CD4-positive, alpha-beta T cell treated with Interleukin-17A for 1 hour (primary cell): ENCODE measurements around the gene FRS2.
"Not testable (repeated sequence)": the region's sequence is repeated elsewhere in the genome, so short reads cannot be mapped to it uniquely, and the experiment has no call there.

ENCODE experiments used
- DNase-seq: peaks from one replicate; pipeline ENCODE4 v3.0.0-alpha.2; 2020

The FRS2 gene, protein sequence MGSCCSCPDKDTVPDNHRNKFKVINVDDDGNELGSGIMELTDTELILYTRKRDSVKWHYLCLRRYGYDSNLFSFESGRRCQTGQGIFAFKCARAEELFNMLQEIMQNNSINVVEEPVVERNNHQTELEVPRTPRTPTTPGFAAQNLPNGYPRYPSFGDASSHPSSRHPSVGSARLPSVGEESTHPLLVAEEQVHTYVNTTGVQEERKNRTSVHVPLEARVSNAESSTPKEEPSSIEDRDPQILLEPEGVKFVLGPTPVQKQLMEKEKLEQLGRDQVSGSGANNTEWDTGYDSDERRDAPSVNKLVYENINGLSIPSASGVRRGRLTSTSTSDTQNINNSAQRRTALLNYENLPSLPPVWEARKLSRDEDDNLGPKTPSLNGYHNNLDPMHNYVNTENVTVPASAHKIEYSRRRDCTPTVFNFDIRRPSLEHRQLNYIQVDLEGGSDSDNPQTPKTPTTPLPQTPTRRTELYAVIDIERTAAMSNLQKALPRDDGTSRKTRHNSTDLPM

DNA sequence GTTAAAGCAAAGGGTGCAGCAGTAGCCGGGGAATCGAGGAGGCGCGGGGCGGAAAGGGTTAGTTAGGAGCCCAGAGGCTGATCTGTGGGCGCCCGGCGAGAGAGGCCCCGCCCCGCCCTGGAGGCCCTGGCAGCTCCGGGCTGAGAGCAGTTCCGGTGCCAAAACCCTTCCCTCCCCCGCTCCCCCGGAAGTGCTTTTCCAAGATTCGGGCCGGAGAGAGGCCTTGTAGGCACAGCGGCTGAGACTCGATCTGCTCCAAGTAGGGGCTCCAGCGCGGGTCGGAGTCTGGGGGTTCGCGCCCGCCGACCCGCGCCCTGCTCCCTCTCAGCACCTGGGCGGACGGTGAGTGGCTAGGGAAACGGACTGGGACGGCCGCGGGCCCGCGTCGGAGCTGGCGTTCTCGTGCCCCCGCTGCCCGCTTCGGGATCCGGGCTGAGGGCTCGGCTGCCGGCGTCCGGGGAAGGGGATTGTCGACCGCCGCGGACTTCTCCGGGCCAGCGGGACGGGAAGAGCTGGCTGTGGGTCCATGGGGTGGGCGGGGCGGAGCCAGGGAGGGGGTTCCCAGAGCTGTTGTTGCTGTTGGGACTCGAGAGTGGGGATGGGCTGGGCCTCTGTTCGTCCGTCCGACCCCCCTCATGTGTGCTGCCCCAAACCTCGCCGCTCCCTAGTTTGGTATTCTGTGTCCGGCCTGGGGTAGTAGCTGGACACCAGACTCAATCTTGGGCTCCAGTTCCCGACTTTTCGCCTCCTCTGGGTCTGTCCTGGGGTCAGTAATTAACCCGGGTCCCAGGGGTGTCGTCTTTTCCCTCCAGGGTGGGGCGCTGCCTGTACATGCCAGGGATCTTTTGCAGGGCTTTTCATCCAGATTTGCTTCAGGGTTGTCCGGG, at the start of gene FRS2:
TSS of gene FRS2 (plus strand) at position 200 of the 887 bp plus-strand sequence. CDS start 98,643 bp downstream, outside the sequence.
- peak; percentile 82 for DNase-seq

DNA sequence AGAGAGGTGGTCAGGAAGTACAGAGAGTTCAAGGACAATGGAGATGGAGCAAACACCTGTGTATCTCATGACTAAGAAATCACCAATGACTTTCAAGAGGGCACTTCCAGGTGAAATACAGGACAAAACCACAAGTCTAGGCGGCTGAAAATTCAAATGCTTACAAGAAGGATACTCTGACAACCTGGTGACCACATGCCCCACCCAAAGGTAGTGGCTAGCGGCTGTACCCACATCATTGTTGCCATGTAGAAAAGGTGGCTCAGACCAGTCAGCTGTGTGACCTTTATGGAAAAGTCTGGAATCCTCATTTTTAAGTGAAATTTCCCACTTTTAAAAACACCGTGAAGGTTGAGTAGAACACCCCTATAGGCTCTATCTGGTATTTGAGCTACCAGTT, 48.6 kb upstream of the FRS2 start:
- no peak for DNase-seq

DNA sequence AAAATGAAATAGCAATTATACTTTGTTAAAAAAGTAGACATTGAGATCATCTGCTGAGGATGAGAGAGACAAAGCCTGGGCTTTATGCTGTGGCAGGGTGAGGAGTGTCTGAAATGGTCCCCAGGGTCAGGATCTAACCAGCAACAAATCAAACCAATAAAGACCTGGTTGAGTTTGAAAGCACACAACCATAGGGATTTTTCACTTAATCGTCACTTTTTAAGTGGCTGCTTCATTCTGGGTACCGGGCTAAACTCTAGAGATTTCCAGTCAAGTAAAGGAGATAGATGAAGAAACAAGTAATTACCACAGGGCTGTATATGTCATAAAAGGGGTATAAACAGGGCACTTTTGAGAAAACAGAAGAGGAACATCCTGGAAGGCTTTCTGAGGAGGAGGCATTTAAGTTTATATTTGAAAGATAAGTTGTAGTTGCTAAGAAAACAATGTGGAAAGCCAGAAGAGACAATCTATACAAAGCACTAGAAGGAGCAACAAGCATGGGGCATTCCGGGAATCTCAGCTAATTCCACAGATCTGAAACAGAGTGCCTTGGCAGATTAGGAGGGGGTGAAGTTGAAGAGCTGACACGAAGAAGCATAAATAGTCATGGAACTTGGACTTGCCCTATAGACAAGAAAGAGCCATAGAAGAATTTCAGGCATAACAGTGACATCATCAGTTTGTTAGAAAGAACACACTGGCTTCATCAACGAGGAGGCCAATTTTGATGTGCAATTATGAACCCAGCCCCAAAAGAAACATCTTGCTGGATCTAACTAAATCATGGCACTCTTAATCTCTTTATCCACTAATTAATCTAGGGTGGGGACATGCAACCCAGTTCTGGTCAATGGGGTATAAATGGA, 46.9 kb upstream of the FRS2 start:
- no peak for DNase-seq

DNA sequence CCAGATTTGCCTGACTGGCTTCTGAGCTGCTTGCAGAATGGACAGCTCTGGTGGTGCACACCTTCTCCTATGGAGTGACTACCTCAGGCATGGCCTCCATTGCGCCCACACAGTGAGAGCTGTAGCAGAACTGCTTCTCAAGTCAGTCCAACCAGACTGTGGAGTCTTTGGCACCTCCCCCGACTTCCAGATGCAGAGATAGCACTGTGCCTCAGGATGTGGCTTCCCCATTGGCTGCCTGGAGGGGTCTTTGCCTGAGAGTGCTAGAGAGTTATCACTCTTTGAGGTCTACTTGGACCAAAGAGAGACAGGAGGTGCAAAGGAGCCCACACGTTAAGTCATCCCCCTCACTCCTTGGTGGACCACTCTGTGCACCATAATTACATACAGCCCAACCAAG, 44.8 kb upstream of the FRS2 start:
- no peak for DNase-seq

DNA sequence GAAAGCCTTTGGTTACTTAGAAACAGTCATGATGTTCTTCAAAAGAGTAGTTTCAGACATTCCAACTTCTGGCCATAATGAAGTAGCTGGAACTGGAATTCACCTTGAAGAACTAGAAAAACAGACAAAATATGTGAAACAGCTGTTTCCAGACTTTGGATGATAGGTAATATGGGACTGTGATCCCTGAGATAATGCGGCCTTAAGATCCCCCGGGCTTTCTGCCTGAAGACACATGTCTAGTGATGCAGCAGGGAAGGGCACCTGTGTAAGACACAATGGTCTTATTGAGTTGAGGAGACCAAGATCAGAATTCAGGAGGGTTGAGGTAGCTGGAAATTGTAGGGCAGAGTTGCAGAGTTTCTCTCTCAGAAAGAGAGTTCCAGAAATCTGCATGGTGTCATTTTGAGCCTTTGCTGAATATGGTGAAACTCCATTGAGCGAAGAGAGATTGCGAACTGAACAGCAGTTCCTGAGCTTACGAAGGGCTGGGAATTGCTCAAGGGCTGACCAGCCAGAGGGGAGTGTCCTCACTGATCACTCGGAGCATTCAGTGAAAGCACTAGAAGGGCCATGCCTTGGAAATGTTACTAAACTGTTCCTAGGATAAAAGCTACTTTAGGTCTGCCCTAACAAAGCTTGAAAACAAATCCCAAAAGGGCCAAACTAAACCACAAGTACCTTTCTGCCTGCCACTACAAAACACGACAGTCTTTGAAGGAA, 41.7 kb upstream of the FRS2 start:
- no peak for DNase-seq

DNA sequence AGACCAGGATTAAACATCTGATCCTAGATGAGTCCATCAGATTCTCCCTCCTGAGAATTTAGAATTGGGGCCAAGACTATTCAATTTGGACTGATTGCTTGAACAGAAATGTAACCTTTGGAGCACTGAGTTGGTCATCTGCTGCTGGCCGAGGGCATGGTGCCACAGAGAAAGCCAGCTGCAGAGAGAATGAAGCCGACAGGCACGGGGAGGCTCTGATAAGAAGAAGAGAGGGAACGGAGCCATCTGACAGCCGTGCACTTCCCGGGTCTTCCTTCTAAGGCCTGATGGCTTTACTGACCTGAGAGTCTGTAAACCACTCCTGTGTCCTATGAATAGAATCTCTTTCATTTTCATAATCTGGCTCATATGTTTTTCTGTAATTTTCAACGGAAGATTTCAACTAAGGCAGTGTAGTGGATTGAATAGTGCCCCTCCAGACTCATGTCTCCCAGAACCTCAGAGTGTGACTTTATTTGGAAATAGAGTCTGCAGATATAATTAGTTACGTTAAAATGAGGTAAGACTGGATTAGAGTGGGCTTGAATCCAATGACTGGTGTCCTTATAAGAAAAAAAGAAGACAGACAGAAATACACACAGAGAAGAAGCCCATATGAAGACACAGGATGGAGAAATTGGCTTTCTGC, 39.1 kb upstream of the FRS2 start:
- DNase-seq, result no peak

DNA sequence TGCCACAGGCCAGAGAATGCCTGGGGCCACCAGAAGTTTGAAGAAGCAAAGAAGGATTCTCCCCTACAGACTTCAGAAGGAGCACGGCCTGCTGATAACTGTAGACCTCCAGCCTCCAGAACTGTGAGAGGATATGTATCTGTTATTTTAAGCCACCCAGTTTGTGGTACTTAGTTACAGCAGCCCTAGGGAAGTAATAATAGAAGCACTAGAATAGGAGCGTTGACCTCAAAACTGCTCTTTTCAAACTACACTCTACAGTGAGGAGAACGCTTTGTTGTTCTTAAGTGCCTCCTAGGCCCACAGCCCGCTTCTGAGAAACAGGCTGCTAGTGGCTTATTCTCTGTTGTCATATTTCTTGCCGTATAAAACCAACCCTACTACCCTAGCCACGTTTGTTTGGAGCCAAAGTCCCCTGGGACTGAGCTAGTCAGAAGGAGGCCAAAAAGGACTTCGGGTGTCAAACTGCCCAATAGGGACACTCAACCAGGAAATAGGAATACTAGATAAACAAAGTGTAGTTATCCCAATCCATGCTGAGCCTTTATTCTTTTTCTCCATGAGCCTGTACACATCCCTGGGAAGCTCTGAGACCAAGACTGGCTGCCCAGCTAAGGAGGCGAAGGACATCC, 38.5 kb upstream of the FRS2 start:
- DNase-seq, result no peak

DNA sequence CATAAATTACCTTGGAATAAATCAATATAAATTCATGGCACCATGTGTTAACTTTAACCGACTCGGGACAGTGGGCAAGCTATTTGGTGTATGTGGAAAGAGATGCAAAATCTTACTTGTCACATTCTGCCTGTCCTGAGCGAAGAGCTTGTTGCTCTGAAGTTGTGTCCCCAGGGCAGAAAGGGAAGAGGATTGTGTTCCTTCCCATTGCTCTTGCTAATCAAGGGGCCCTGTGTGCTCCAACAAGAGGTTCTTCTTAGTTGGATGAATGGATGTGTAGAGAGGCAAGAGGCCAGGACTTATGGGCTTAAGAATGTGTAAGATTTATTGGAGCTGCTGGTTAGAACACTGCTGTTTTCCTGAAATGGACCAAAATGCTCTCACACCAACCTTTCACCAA, 36.5 kb upstream of the FRS2 start:
- no peak for DNase-seq

DNA sequence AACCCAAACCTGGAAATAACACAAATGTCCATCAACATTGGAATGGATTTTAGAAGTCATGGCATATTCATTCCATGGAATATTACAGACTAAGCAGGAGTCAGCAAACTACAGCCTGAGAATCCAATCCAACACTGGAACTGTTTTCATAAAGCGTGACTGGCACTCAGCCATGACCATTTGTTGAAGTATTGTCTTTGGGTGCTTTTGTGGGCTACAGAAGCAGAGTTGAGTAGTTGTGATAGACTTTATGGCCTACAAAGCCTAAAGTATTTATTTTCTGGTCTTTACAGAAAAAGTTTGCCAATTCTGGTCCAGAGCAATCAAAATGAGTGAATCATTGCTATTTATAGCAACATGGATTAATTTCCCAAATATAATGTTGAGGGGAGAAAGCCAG, 34.5 kb upstream of the FRS2 start:
- no peak for DNase-seq

DNA sequence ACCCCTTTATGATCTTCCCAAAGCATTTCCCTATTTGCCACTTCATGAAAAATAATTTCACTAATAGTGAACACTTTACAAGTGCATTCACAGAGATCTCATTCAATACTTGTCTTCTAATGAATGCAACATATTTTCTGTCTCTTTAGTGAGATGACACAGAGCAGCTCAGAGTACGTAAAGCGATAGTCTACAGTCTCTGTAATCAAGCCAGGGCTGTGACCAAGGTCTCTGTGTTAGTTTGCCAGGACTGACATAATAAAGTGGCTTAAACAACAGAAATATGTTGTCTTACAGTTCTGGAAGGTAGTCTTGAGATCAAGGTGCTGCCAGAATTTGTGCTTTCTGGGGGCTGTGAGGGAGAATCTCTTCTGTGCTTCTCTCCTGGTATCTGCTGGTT, 33.1 kb upstream of the FRS2 start:
- no peak for DNase-seq

DNA sequence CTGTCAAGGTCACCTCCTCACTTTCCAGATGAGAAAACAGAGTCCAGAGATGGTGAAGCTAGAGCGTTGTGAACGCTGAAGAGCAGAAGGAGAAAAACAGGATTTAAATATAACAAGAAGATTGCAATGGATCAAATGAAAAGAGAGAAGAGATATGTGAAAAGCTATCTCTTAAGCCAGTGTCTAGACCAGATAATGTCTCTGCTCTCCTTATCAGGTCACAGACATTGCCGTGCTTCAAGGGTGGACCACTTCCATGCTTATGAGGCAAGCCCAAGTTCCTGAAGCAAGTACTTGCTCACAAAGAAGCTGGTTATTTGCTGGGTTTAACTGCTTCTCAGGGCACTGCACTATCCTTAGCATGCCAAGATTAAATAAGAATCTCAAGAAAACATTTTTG, 31.6 kb upstream of the FRS2 start:
- DNase-seq, result no peak

DNA sequence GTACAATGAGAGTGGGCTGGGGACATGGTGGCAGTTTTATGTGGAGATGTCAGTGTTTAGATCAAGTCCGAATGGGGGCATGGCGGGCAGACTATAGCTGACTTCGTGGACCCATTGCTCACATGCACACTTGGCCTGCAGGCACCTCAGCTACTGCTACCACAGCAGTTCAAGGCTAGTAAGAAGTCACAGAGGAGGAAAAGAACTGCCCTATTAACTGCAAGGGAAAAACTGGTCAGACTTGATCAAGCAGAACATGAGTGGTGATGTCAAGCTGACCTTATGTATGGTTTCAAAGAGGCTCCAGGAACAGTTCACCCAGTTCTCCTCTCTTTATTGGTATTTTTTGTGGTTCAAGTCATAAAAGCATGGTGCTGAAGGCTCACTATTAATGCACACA, 30.2 kb upstream of the FRS2 start:
- DNase-seq, result no peak

DNA sequence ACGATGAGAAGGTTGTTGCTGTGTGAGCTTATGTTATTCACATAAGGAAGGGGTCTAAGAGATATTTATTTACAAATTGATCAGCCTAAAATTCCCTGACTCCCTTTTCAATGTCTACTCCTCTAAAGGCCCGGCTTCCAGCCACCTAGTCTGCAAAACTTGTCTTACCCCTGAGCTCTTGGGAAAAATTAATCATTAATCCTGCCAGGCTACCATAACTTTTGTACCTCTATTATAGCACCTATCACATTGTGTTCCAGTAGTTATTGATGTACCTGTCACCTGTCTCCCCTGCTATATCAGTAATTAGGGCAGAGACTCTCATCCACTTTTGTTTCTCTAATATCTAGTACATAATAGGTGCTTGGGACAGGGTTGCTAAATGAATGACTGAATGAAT, 29.3 kb upstream of the FRS2 start:
- no peak for DNase-seq

DNA sequence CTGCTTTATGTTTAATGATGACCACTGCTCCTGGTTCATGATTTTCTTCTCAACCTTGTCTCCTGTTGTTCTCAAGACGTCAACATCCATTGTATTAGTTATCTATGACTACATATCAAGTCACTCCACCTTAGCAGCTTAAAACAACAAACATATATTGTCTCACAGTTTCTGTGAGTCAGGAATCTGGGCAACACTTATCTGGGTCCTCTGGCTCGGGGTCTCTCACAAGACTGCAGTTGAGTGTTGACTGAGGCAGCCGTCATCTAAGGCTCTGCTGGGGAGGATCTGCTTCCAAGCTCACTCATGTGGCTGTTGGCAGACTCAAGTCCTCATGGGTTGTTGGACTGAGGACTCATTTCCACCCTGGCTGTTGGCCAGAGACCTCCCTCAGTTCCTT, 27.3 kb upstream of the FRS2 start:
- DNase-seq, result no peak

DNA sequence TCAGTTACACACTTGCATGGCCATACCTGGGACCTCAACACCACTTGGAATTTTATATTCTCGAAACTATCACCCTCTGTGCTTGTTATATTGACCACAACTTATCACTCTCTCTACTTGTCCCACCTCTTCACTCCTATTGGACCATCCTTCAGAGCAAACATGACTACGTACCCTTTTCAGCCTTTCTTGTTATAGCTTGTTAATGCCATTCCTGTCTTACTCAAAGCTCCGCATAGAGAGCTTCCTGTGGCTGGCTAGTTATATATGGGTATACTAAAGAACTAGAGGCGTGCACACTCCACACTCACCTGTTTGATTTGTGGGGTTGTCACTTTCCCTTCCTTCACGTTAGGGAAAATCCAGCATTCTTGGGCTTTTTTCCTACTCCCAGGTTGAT, 26.3 kb upstream of the FRS2 start:
- no peak for DNase-seq

DNA sequence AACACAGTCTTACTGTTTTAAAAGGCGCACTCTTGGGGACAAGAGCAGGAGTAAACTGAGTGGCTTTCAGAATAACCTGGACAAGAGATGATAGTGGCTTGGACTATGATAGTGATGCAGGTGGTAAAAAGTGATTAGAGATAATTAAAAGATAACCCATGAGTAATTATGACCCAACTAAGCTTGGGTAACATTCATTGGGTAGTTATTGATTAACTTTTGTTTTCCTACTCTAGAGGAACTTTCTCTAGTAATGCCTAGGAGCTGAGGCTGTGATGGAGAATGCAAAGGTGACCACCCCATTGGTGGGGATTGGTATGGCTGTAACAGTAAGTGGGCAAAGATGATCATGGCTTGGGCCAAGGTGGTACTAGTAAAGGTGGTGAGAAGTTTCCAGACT, 22.3 kb upstream of the FRS2 start:
- no peak for DNase-seq

DNA sequence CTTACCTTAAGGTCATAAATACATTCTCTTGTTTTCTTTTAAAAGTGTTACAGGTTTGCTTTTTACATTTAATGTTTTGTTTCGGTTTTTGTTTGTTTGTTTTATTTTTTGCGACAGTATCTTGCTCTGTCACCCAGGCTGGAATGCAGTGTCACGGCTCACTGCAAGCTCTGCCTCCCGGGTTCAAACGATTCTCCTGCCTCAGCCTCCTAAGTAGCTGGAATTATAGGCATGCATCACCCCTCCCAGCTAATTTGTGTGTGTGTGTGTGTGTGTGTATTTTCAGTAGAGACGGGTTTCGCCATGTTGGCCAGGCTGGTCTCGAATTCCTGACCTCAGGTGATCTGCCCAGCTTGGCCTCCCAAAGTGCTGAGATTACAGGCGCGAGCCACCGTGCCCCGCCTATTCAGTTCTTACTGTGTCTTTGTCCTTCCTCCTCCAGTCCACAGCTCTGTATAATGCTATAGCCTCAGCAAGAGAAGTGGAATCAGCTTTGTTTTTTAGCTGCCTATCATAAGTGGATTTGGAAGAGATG, 17.5 kb upstream of the FRS2 start:
- not testable (repeated sequence) for DNase-seq

DNA sequence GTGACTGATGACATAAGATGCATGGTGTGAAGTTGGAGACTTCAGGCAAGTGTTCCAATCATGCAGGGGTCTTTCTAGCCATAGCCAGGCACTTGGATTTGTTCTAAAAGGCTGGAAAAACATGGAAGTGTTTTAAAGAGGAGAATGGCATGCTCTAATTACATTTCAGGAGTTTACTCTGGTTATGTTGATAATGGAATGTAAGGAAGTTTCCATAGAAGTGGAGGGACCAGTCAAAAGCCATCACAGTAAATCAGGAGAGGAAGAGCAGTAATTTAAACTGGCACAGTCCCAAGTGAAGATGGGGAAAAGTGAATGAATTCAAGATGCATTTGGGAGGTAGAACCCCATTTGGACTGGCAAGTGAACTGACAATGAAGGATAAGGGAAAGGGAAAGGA, 13.9 kb upstream of the FRS2 start:
- no peak for DNase-seq

DNA sequence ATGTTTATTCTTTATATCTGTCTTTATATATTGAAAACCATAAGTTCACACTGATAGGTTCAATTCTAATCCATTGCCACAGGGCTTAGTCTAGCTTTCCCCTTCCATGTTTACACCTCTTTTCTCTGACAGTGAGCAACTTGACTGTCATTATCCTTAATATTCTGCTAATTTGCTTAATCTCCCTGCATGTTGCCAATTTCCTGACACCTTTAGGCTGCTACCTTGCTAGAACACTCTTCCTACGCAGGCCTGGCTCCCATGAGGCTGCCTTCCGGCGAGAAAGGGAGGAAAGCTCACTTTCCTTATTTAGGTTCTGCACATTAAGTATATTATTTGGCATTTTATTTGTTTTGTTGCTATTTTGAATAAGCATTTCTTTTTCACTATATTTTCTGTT, 12.8 kb upstream of the FRS2 start:
- DNase-seq, result no peak

DNA sequence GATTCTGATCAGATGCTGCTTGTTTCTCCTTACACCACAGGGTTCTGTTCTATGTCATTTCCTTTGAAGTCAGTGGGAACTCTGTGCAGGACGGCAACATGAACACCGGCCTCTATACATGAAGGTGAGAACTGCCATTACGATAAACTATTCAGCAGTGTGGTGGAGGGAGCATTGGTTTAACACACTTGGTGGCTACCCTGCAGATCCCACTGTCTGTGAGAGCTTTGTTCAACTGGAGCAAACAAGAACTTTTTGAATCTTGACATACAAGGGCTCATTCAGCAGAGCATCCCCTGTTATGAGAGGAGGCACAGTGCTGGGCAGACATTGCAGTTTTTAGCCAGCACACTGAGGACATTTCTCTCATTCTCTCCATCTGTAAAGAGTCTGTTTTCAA, 10.7 kb upstream of the FRS2 start:
- no peak for DNase-seq

DNA sequence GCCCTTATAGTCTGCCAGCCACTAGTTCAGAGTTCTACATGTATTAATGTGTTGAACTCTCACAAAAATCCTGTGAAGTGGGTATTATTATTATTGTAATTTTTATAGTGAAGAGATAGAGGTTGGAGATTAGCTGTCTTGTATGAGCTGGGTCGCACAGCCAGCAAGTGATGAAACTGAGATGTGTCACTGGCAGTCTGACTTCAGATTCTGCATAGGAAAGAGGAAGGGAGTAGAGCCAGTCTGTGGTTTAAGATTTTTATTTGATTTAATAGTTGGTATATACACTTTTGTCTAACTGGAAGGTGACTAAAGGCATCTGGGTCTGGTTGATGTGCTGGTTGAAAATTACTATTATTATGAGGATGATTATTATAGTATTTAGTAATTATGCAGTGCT, 5.8 kb upstream of the FRS2 start:
- DNase-seq, result no peak
